Upper lobe of left lung (tissue), 4 donors: ENCODE results near the gene RHOB.

ENCODE experiments used
- CTCF ChIP-seq, 6 experiments: fragments of 450-650 bp in 4 of 6; fragments of 200-600 bp in 2 of 6; sonication (generic) in 2 of 6; IDR thresholded peaks; one replicate each; pipeline ENCODE4 v1.5.1; 2016 to 2019; ENCODE audit warnings: antibody characterized with exemption in 6 of 6
- EP300 ChIP-seq, 4 donors: sonication (generic); formaldehyde crosslinking; IDR thresholded peaks; one replicate each; pipeline ENCODE4 v1.5.1; 2017; ENCODE audit warnings: antibody characterized with exemption in 4 of 4, control low read depth in 2 of 4
- POLR2A ChIP-seq, 4 donors: fragments of 450-650 bp; IDR thresholded peaks; one replicate each; pipeline ENCODE4 v1.5.1; 2016 to 2017; ENCODE audit warnings: antibody characterized with exemption in 4 of 4, mild to moderate bottlenecking in 2 of 4
- POLR2AphosphoS5 ChIP-seq, 2 donors: sonication (generic); formaldehyde crosslinking; IDR thresholded peaks; one replicate each; pipeline ENCODE4 v1.5.1; 2017; ENCODE audit warnings: antibody characterized with exemption in 2 of 2

- TF ChIP-seq CTCF (IDR thresholded peaks at IDR 0.05) (no peak), POLR2A (IDR thresholded peaks at IDR 0.05) (no peak), POLR2AphosphoS5 (IDR thresholded peaks at IDR 0.05) (no peak), EP300 (IDR thresholded peaks at IDR 0.05) (no peak)
Measured at GRCh38 chr2:20410556-20411277, 36.2 kb upstream of the RHOB start.
